Trophoblast cell (in vitro differentiated cells and primary cell): ENCODE measurements around the gene ATP13A3.

Source experiments
- DNase-seq, 2 donors: peaks; one replicate each; pipeline ENCODE4 v3.0.0-alpha.2; 2016
- H2AFZ ChIP-seq: 2 replicates; pipeline ENCODE4 v1.6.1; 2013; ENCODE audit warnings: low read length, moderate library complexity, mild to moderate bottlenecking; ENCODE audit not compliant: insufficient read depth, poor library complexity
- H2AK5ac ChIP-seq: 2 replicates; pipeline ENCODE4 v1.6.1; 2013; ENCODE audit warnings: mild to moderate bottlenecking, low read length
- H2BK120ac ChIP-seq: 2 replicates; pipeline ENCODE4 v1.6.1; 2013; ENCODE audit warnings: low read length, mild to moderate bottlenecking, moderate library complexity; ENCODE audit not compliant: insufficient read depth, poor library complexity
- H2BK12ac ChIP-seq: 2 replicates; pipeline ENCODE4 v1.6.1; 2013; ENCODE audit warnings: mild to moderate bottlenecking, low read length, moderate library complexity
- H2BK5ac ChIP-seq: 2 replicates; pipeline ENCODE4 v1.6.1; 2013; ENCODE audit warnings: low read length, low read depth, moderate library complexity, mild to moderate bottlenecking; ENCODE audit not compliant: poor library complexity
- H3K14ac ChIP-seq: 2 replicates; pipeline ENCODE4 v1.6.1; 2013; ENCODE audit warnings: mild to moderate bottlenecking, low read length
- H3K18ac ChIP-seq: 2 replicates; pipeline ENCODE4 v1.6.1; 2013; ENCODE audit warnings: mild to moderate bottlenecking, low read length
- H3K23ac ChIP-seq: 2 replicates; pipeline ENCODE4 v1.6.1; 2013; ENCODE audit warnings: low read length
- H3K27ac ChIP-seq: 2 replicates; pipeline ENCODE4 v1.5.1; 2013; ENCODE audit warnings: low read depth, mild to moderate bottlenecking, inconsistent platforms, low read length, moderate library complexity
- H3K27me3 ChIP-seq: 2 replicates; pipeline ENCODE4 v1.6.1; 2013; ENCODE audit warnings: inconsistent platforms, mild to moderate bottlenecking, low read length, moderate library complexity; ENCODE audit not compliant: insufficient read depth
- H3K36me3 ChIP-seq, 2 experiments: 1 replicate in 1 of 2; 2 replicates in 1 of 2; pipeline ENCODE4 v1.6.1; 2013; ENCODE audit warnings: low read length in 2 of 2, mild to moderate bottlenecking in 2 of 2, moderate library complexity in 1 of 2; ENCODE audit not compliant: insufficient read depth in 2 of 2, control insufficient read depth in 1 of 2
- H3K4ac ChIP-seq: 2 replicates; pipeline ENCODE4 v1.6.1; 2013; ENCODE audit warnings: low read depth, mild to moderate bottlenecking, low read length, moderate library complexity
- H3K4me1 ChIP-seq, 2 experiments: 1 replicate in 1 of 2; 2 replicates in 1 of 2; pipeline ENCODE4 v1.6.1; 2013; ENCODE audit warnings: low read length in 2 of 2, mild to moderate bottlenecking in 2 of 2, moderate library complexity in 1 of 2; ENCODE audit not compliant: insufficient read depth in 2 of 2, control insufficient read depth in 1 of 2
- H3K4me2 ChIP-seq: 2 replicates; pipeline ENCODE4 v1.6.1; 2013; ENCODE audit warnings: inconsistent platforms, mild to moderate bottlenecking, low read length, moderate library complexity
- H3K4me3 ChIP-seq: 2 replicates; pipeline ENCODE4 v1.5.1; 2013; ENCODE audit warnings: mild to moderate bottlenecking, low read depth, low read length, inconsistent platforms
- H3K79me1 ChIP-seq: one replicate; pipeline ENCODE4 v1.6.1; 2013; ENCODE audit warnings: low read length
- H3K79me2 ChIP-seq: 2 replicates; pipeline ENCODE4 v1.6.1; 2013; ENCODE audit warnings: low read length, mild to moderate bottlenecking; ENCODE audit not compliant: control insufficient read depth, insufficient read depth, poor library complexity
- H3K9ac ChIP-seq: 2 replicates; pipeline ENCODE4 v1.6.1; 2013; ENCODE audit warnings: mild to moderate bottlenecking, low read length
- H3K9me3 ChIP-seq: 2 replicates; pipeline ENCODE4 v1.6.1; 2013; ENCODE audit warnings: low read depth, mild to moderate bottlenecking, control low read depth, inconsistent platforms, low read length; ENCODE audit not compliant: insufficient read depth
- H4K12ac ChIP-seq: 2 replicates; pipeline ENCODE4 v1.6.1; 2013; ENCODE audit warnings: low read depth, mild to moderate bottlenecking, low read length, moderate library complexity
- H4K8ac ChIP-seq: 2 replicates; pipeline ENCODE4 v1.6.1; 2013; ENCODE audit warnings: low read depth, mild to moderate bottlenecking, low read length, moderate library complexity
- H4K91ac ChIP-seq: one replicate; pipeline ENCODE4 v1.6.1; 2013; ENCODE audit warnings: low read depth, mild to moderate bottlenecking, low read length, moderate library complexity
- WGBS: extraction: QIAGEN DNeasy Blood & Tissue Kit; methylation state at CpG from one replicate; pipeline ENCODE4 v1.1.7; 2013; ENCODE audit warnings: missing lambda C conversion rate; ENCODE audit not compliant: insufficient read length, insufficient coverage; ENCODE audit errors: extremely low coverage; 5-methylcytosine and 5-hydroxymethylcytosine counted together

The ATP13A3 gene

GRCh38 chr3:194396859-194397756 is 89.7 kb downstream of the ATP13A3 start:
- H3K79me1 ChIP-seq: no peaks in the 10 kb centered on the region
- H3K9me3 ChIP-seq: no peaks in the 10 kb centered on the region
- H3K23ac ChIP-seq: no peak overlapping the region
- no peak for DNase-seq
- H3K4me2 ChIP-seq: peak overlapping the region; percentile 23
- H3K27ac ChIP-seq: no peak overlapping the region
- peaks cover 6% of the 10 kb centered on the region for H3K27me3 ChIP-seq
- no peak overlapping the region for H2BK120ac ChIP-seq
- H4K8ac ChIP-seq: no peak overlapping the region
- no peak overlapping the region for H3K14ac ChIP-seq
- no peak overlapping the region for H3K9ac ChIP-seq
- no peak overlapping the region for H3K4ac ChIP-seq
- H2BK12ac ChIP-seq: no peak overlapping the region
- H2BK5ac ChIP-seq: no peak overlapping the region
- H3K36me3 ChIP-seq: no peaks in the 10 kb centered on the region
- H2AK5ac ChIP-seq: no peak overlapping the region
- no peaks in the 10 kb centered on the region for H3K4me1 ChIP-seq
- no peaks in the 10 kb centered on the region for H3K79me2 ChIP-seq
- H3K18ac ChIP-seq: no peak overlapping the region
- no peak overlapping the region for H2AFZ ChIP-seq
- H4K12ac ChIP-seq: no peak overlapping the region
- no peak overlapping the region for H4K91ac ChIP-seq
- WGBS: no CpG with 5 or more reads among the region's 73 CpGs
- no peak overlapping the region for H3K4me3 ChIP-seq

DNA sequence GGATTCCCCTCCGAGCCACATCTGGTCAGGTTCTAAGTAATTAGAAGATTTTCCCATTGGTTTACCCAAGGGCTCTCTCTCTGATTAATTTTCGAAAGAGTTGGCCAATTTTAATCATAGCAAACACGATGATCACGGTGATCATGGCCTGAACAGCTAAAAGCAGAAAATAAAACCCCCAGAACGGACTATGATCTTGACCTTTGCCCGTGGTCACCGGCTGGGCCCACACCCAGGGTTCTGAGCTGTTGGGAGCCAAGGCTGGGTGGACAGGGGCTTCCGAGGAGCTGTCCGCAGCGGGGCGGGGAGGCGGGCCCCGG is 90.3 kb downstream of the ATP13A3 start:
- no peaks in the 10 kb centered on the region for H3K9me3 ChIP-seq
- no peak overlapping the region for H2AK5ac ChIP-seq
- H3K4me1 ChIP-seq: no peaks in the 10 kb centered on the region
- H4K12ac ChIP-seq: no peak overlapping the region
- H3K36me3 ChIP-seq: no peaks in the 10 kb centered on the region
- no peak overlapping the region for H3K23ac ChIP-seq
- peak overlapping the region; percentile 23 for H3K4me2 ChIP-seq
- H3K27me3 ChIP-seq: peaks cover 6% of the 10 kb centered on the region
- H3K4me3 ChIP-seq: no peak overlapping the region
- H3K79me1 ChIP-seq: no peaks in the 10 kb centered on the region
- H2BK120ac ChIP-seq: no peak overlapping the region
- WGBS: no CpG with 5 or more reads among the region's 13 CpGs
- H2AFZ ChIP-seq: peak overlapping the region; percentile 1
- no peak overlapping the region for H3K9ac ChIP-seq
- DNase-seq: no peak
- no peak overlapping the region for H4K91ac ChIP-seq
- no peak overlapping the region for H3K14ac ChIP-seq
- H3K4ac ChIP-seq: no peak overlapping the region
- H3K27ac ChIP-seq: no peak overlapping the region
- H4K8ac ChIP-seq: no peak overlapping the region
- H3K18ac ChIP-seq: no peak overlapping the region
- no peaks in the 10 kb centered on the region for H3K79me2 ChIP-seq
- H2BK12ac ChIP-seq: no peak overlapping the region
- no peak overlapping the region for H2BK5ac ChIP-seq

DNA sequence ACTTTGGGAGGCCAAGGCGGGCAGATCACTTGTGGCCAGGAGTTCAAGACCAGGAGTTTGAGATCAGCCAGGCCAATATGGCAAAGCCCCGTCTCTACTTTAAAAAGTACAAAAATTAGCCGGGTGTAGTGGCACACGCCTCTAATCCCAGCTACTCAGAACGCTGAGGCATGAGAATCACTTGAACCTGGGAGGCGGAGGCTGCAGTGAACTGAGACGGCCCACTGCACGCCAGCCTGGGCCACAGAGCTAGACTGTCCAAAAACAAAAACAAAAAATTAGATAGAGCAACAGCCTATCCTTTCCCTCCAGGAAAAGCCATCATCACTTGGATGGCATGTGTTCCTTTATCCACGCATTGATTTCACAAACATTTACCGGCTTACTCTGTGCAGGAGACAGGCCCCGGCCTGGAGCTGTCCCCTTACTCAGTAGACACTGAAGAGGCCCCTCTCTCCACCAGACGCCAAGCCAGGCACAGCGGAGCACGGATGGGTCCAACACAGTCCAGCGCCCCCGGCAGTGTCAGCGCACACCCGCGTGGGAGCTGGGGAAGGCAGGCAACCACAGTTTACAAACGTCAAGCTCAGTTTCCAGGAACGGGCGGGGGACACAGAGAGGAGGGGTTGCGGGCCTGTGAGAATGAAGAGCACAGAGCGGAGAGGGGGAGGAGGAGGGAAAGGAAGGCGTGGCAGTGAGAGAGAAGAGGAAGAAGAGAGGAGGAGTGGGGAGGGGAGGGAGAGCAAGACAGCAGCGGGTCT is 90.8 kb downstream of the ATP13A3 start:
- no peak overlapping the region for H3K14ac ChIP-seq
- H4K12ac ChIP-seq: no peak overlapping the region
- no peaks in the 10 kb centered on the region for H3K36me3 ChIP-seq
- peaks cover 6% of the 10 kb centered on the region for H3K27me3 ChIP-seq
- no peak overlapping the region for H2AK5ac ChIP-seq
- H2AFZ ChIP-seq: peak overlapping the region; percentile 1
- H3K4ac ChIP-seq: no peak overlapping the region
- no peak overlapping the region for H3K4me2 ChIP-seq
- H2BK120ac ChIP-seq: no peak overlapping the region
- H3K4me3 ChIP-seq: no peak overlapping the region
- no peak overlapping the region for H2BK5ac ChIP-seq
- H3K79me2 ChIP-seq: no peaks in the 10 kb centered on the region
- H3K23ac ChIP-seq: no peak overlapping the region
- no peaks in the 10 kb centered on the region for H3K79me1 ChIP-seq
- H3K18ac ChIP-seq: no peak overlapping the region
- no peak overlapping the region for H4K8ac ChIP-seq
- no peak overlapping the region for H4K91ac ChIP-seq
- no peak overlapping the region for H3K9ac ChIP-seq
- H3K27ac ChIP-seq: no peak overlapping the region
- WGBS: no CpG with 5 or more reads among the region's 26 CpGs
- no peak overlapping the region for H2BK12ac ChIP-seq
- no peaks in the 10 kb centered on the region for H3K9me3 ChIP-seq
- H3K4me1 ChIP-seq: no peaks in the 10 kb centered on the region
- no peak for DNase-seq

GRCh38 chr3:194395212-194395611 is 91.6 kb downstream of the ATP13A3 start:
- Histone ChIP-seq H2AK5ac (no peak overlapping the region), H3K9me3 (no peaks in the 10 kb centered on the region), H3K79me1 (no peaks in the 10 kb centered on the region), H3K23ac (no peak overlapping the region), H4K91ac (no peak overlapping the region), H3K4ac (no peak overlapping the region), H4K8ac (no peak overlapping the region), H4K12ac (no peak overlapping the region), H2BK5ac (no peak overlapping the region), H3K4me3 (no peak overlapping the region), H3K27me3 (peaks cover 6% of the 10 kb centered on the region), H3K79me2 (no peaks in the 10 kb centered on the region), H2AFZ (no peak overlapping the region), H3K27ac (no peak overlapping the region), H2BK12ac (no peak overlapping the region), H3K9ac (no peak overlapping the region), H3K36me3 (no peaks in the 10 kb centered on the region), H3K14ac (no peak overlapping the region), H2BK120ac (no peak overlapping the region), H3K4me1 (no peaks in the 10 kb centered on the region), H3K18ac (no peak overlapping the region), H3K4me2 (no peak overlapping the region)
- no CpG with 5 or more reads among the region's 5 CpGs for WGBS
- DNase-seq: peak; percentile 33 to 61
